ENCODE data around the gene YTHDF1.

Gene YTHDF1

GRCh38 chr20:63206878-63207277, 9.1 kb downstream of the YTHDF1 start:
- no peak for DNase-seq

GRCh38 chr20:63205896-63206295, 10.0 kb downstream of the YTHDF1 start:
- DNase-seq: no peak

DNA sequence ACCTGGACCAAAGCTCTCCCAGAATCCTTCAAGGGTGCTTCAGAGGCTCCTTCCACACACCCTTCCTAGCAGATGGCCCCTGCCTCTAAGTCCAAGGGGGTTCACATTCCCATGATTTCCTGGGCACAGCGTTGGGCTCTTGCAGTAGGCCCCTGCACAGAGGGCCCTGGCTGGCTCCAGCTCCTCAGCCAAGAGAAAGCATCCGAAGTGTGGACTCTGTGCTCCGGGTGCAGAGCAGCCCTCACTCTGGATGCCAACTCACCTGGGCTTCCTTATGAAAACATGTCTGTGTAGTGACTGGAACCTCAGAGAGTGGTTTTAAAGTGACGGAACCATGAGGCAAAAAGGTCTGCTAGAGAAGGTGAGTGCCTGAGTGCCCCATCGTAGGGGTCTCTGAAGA, 11.6 kb downstream of the YTHDF1 start:
- DNase-seq: no peak

- DNase-seq: no peak
Measured at GRCh38 chr20:63202811-63203526, 13.0 kb downstream of the YTHDF1 start.

- no peak for DNase-seq
Measured at GRCh38 chr20:63202021-63202420, 13.9 kb downstream of the YTHDF1 start.

GRCh38 chr20:63198606-63199005, 17.3 kb downstream of the YTHDF1 start:
- no peak for DNase-seq

DNA sequence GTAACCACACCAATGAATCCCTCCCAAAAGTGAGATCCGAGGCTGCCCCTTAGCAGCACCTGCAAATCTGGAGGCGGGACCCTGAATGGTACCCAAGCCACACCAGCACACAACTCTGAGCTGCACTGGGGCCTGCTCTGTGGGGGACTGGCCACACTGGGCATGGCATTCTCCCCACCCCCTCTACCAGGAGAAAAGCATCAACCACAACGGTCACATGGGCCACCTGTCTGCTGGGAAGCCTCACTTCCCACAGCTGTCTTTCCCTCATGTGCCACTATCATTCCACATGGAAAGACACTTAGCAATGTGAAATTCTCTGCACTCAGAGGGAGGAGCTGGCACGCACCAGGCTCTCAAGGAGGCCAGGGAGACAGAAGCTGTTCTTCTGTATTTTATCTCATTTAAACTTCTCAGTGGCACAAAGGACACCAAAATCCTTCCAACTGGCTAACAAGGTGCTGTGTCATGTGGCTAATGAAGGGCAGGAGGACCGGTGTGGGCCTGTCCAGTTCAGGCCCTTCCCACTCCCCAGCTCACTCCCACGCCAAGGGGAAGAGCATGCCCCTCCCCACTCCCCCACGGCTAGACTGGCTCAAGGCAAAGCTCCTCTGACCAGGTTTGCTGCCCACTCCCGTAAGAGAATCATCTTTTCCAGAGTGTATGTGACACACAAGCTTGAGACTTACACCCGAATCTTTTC, 19.0 kb downstream of the YTHDF1 start:
- no peak for DNase-seq

DNA sequence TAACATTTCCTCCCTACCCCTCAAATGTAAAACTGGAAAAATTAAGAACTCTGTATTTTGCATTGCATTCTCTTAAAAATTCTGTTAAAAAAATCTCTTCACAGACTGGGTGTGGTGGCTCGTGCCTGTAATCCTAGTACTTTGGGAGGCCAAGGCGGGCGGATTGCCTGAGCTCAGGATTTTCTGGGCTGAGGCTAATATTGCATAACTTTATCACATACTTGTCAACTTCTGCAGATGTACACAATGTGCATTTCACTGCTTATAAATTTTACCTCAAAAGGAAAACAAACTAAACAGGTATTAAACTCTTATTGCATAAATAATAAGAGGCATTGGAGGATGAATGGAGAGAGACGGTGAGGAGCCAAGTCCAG, 21.1 kb downstream of the YTHDF1 start:
- no peak for DNase-seq

DNA sequence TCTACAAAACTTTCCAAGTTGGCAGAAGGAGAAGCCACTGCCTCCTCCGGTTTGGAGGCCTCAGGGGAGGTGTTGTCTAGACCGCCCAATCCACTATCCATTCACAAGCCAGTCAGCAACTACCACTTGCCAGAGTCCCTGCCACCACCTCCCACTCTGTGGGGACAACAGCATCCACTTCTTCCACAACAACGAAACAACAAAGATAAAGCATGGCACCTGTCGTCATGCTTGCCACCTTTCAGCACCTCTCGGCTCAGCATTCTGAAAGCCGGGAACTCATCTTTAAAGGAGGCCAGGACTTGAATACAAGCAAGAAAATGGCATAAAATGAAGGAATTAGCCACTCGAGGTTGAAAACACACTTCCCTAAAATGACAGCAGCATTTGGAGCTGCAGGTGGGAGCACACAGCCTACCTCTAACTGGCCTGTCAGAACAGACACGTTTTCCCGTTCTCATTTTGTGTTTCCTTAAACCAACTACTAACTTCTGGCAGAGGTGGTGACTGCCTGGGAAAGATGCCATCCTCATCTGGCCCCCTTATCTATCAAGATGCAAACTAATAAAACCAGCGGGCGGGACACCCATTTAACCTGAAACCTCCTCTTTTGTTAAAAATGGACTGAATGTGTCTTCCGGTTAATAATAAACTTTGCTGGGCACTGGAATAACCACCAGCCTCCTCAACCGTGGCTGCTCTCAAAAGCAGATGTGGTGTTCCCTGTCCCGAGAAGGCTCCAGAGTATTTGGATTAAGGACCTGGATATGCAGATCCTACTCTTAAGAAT, 21.7 kb downstream of the YTHDF1 start:
- DNase-seq: no peak

- no peak for DNase-seq
Measured at GRCh38 chr20:63192721-63193120, 23.2 kb downstream of the YTHDF1 start.

GRCh38 chr20:63191400-63191799, 24.5 kb downstream of the YTHDF1 start:
- no peak for DNase-seq

- DNase-seq: no peak
Measured at GRCh38 chr20:63190828-63191227, 25.1 kb downstream of the YTHDF1 start.

- DNase-seq: no peak
Measured at GRCh38 chr20:63189846-63190559, 25.9 kb downstream of the YTHDF1 start.

GRCh38 chr20:63189322-63189642, 26.6 kb downstream of the YTHDF1 start:
- DNase-seq: no peak

- no peak for DNase-seq
Measured at GRCh38 chr20:63188641-63189321, 27.1 kb downstream of the YTHDF1 start.

DNA sequence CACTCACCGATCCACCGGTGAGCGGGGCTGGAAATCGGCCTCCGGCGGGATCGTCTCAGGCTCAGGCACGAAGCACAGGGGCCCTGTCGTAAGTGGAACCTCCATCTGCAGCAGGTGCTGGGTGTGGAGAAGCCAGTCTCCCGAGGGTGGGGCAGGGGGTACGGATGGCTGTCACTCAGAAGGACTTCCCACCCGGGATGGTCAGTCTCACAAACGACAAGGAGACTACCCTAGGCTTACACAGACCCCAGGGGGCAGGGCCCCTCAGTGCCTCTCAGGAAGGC, 27.8 kb downstream of the YTHDF1 start:
- no peak for DNase-seq

DNA sequence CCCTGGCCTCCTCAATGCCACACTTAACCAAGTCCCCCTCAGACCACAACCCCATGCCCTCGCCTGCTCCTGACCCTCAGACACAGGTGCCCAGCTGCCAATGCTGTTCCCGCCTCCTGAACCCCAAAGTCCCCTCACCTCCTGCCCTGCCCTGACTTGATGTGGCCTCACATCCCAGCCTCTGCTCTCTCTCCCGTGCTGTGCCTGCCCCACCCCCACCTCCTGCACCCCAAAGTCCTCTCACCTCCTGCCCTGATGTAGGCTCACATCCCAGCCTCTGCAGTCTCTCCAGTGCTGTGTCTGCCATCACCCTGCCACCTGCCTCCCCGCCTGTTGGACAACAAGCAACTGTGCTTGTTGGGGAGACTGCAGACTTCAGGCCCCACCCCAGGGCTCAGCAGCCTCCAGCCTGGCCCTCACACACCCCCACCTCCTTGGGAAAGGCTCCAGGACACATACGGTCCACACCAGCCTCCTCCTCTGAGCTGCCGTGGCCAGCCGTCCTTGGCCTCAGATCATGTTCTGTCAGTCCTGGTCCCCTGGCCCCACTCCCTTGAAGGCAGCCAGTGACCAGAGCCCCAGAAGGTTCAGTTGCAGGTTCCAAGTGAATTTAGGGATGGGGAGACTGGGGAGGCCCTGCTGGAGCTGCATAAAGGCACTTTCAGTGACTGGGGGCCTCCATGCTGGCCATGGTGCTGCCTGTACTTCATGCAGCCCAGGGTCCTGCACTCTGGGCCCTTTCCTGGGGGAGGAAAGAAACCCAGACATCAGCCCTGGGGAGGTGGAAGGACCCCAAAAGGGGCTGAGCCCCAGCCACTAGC, 28.4 kb downstream of the YTHDF1 start:
- DNase-seq: no peak

GRCh38 chr20:63186528-63187316, 29.2 kb downstream of the YTHDF1 start:
- peak; percentile 4 for DNase-seq

DNA sequence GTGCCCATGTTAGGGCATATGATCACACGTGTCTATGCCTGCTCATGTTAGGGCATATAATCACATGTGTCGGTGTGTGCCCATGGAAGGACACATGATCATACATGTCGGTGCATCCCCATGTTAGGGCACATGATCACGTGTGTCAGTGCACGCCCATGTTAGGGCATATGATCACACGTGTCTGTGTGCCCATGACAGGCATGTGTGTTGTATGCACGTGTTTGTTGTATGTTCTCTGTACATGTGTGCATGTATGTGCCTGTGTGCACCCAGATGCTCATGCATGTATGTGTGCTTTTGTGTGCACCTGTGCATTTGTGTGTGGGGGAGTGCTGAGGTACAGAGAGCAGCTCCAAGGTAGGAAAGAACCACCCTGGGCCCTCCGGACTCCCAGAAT, 29.8 kb downstream of the YTHDF1 start:
- DNase-seq: no peak

DNA sequence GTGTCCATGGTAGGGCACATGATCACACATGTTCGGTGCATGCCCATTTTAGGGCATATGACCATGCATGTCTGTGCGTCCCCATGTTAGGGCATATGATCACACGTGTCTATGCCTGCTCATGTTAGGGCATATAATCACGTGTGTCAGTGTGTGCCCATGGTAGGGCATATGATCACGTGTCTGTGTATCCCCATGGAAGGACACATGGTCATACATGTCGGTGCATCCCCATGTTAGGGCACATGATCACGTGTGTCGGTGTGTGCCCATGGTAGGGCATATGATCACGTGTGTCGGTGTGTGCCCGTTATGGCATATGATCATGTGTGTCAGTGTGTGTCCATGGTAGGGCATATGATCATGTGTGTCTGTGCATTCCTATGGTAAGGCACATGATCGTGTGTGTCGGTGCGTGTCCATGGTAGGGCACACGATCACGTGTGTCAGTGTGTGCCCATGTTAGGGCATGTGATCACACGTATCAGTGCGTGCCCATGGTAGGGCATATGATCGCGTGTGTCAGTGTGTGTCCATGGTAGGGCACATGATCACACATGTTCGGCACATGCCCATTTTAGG, 30.6 kb downstream of the YTHDF1 start:
- DNase-seq: no peak

Data from activated naive CD4-positive, alpha-beta T cell treated with anti-CD3 and anti-CD28 coated beads, Interleukin-2, amount 50 U/mL, for 16 hours (primary cell).